GM21390 (cell line): ENCODE data around the gene ARL6IP4.

ENCODE experiments used
- ATAC-seq: cut with Tn5 transposase; IDR thresholded peaks from one replicate; pipeline ENCODE4 v1.9.1; 2021; ENCODE audit not compliant: unreplicated experiment

Gene ARL6IP4

GRCh38 chr12:122977655-122978392, 2.7 kb upstream of the ARL6IP4 start:
- no peak for ATAC-seq

GRCh38 chr12:122978507-122978955, 1.9 kb upstream of the ARL6IP4 start:
- ATAC-seq = no peak

GRCh38 chr12:122979001-122979907, 1.2 kb upstream of the ARL6IP4 start:
- no peak for ATAC-seq

- ATAC-seq = no peak
Measured at GRCh38 chr12:122979908-122980182, 636 bp upstream of the ARL6IP4 start.

GRCh38 chr12:122981036-122981471, 573 bp downstream of the ARL6IP4 start:
- ATAC-seq = peak; percentile 28

GRCh38 chr12:122981587-122982476, 1.4 kb downstream of the ARL6IP4 start:
- no peak for ATAC-seq

GRCh38 chr12:122982477-122982815, 2.0 kb downstream of the ARL6IP4 start:
- ATAC-seq = no peak

- no peak for ATAC-seq
Measured at GRCh38 chr12:122982963-122983788, 2.7 kb downstream of the ARL6IP4 start.

GRCh38 chr12:122983789-122984515, 3.5 kb downstream of the ARL6IP4 start:
- ATAC-seq = no peak

GRCh38 chr12:122984612-122985337, 4.3 kb downstream of the ARL6IP4 start:
- no peak for ATAC-seq

GRCh38 chr12:122985338-122986257, 5.1 kb downstream of the ARL6IP4 start:
- ATAC-seq = no peak

- no peak for ATAC-seq
Measured at GRCh38 chr12:122986258-122986871, 5.9 kb downstream of the ARL6IP4 start.

- ATAC-seq = no peak
Measured at GRCh38 chr12:122987086-122987951, 6.8 kb downstream of the ARL6IP4 start.

- ATAC-seq = no peak
Measured at GRCh38 chr12:122988036-122988435, 7.6 kb downstream of the ARL6IP4 start.

- no peak for ATAC-seq
Measured at GRCh38 chr12:122988612-122989212, 8.2 kb downstream of the ARL6IP4 start.

- ATAC-seq = no peak
Measured at GRCh38 chr12:122989225-122989839, 8.9 kb downstream of the ARL6IP4 start.
